ENCODE data around the gene CHSY1.

CHSY1 gene

GRCh38 chr15:101159096-101159935, 92.5 kb downstream of the CHSY1 start:
- TF ChIP-seq, protein P1, sequence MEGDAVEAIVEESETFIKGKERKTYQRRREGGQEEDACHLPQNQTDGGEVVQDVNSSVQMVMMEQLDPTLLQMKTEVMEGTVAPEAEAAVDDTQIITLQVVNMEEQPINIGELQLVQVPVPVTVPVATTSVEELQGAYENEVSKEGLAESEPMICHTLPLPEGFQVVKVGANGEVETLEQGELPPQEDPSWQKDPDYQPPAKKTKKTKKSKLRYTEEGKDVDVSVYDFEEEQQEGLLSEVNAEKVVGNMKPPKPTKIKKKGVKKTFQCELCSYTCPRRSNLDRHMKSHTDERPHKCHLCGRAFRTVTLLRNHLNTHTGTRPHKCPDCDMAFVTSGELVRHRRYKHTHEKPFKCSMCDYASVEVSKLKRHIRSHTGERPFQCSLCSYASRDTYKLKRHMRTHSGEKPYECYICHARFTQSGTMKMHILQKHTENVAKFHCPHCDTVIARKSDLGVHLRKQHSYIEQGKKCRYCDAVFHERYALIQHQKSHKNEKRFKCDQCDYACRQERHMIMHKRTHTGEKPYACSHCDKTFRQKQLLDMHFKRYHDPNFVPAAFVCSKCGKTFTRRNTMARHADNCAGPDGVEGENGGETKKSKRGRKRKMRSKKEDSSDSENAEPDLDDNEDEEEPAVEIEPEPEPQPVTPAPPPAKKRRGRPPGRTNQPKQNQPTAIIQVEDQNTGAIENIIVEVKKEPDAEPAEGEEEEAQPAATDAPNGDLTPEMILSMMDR (IDR thresholded peaks at IDR 0.05), result no peak

- TF ChIP-seq, protein P1 (IDR thresholded peaks at IDR 0.05), result no peak
Measured at GRCh38 chr15:101158166-101159095, 93.4 kb downstream of the CHSY1 start.

- TF ChIP-seq, protein P1 (IDR thresholded peaks at IDR 0.05), result no peak
Measured at GRCh38 chr15:101157721-101158120, 94.1 kb downstream of the CHSY1 start.

- TF ChIP-seq, protein P1 (IDR thresholded peaks at IDR 0.05), result no peak
Measured at GRCh38 chr15:101156509-101157159, 95.2 kb downstream of the CHSY1 start.

- TF ChIP-seq, protein P1 (IDR thresholded peaks at IDR 0.05), result no peak
Measured at GRCh38 chr15:101156061-101156460, 95.8 kb downstream of the CHSY1 start.

- TF ChIP-seq, protein P1 (IDR thresholded peaks at IDR 0.05), result no peak
Measured at GRCh38 chr15:101153801-101154656, 97.8 kb downstream of the CHSY1 start.
